Ammon's horn (tissue), 1 donor: Measurements from ENCODE around the gene PRSS36.
"Not testable (repeated sequence)": the region's sequence is repeated elsewhere in the genome, so short reads cannot be mapped to it uniquely, and the experiment has no call there.

Source experiments
- DNase-seq: peaks from one replicate; pipeline ENCODE4 v3.0.0-alpha.2; 2016; ENCODE audit warnings: low spot score

The PRSS36 gene

DNA sequence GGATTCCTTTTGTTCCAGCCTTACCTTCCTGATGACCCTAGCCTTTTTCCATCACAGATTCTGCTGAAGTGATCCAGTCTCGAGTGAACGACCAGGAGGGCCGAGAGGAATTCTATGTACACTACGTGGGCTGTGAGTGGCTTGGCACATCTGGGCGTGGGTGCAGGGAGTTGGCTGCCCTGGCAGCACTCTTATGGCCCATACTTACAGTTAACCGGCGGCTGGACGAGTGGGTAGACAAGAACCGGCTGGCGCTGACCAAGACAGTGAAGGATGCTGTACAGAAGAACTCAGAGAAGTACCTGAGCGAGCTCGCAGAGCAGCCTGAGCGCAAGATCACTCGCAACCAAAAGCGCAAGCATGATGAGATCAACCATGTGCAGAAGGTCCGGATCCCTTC lies 29.7 kb downstream of the PRSS36 start:
- no peak for DNase-seq

- DNase-seq, result no peak
Measured at GRCh38 chr16:31118223-31119155, 31.4 kb downstream of the PRSS36 start.

- DNase-seq, result peak; percentile 99
Measured at GRCh38 chr16:31117384-31118222, 32.3 kb downstream of the PRSS36 start, which contains the start of gene KAT8. KAT8 (plus strand) TSS chr16:31117664; CDS start chr16:31117682, 18 bp downstream.

DNA sequence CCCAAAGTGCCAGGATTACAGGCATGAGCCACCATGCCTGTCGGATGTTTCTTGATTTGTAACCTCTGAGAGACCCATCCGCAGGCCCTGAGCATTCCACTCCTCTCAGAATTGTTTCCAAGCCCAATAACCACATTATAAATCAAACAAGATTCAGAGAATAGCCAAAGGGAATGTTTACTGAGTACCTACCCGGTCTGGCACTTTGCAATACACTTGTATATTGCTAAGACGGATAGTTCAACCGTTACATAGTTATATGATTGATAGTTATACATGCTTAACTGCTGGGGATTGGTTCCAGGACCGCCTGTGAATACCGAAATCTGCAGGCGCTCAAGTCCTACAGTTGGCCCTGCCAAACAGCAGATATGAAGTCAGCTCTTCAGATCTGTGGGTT lies 35.4 kb downstream of the PRSS36 start:
- DNase-seq, result no peak

DNA sequence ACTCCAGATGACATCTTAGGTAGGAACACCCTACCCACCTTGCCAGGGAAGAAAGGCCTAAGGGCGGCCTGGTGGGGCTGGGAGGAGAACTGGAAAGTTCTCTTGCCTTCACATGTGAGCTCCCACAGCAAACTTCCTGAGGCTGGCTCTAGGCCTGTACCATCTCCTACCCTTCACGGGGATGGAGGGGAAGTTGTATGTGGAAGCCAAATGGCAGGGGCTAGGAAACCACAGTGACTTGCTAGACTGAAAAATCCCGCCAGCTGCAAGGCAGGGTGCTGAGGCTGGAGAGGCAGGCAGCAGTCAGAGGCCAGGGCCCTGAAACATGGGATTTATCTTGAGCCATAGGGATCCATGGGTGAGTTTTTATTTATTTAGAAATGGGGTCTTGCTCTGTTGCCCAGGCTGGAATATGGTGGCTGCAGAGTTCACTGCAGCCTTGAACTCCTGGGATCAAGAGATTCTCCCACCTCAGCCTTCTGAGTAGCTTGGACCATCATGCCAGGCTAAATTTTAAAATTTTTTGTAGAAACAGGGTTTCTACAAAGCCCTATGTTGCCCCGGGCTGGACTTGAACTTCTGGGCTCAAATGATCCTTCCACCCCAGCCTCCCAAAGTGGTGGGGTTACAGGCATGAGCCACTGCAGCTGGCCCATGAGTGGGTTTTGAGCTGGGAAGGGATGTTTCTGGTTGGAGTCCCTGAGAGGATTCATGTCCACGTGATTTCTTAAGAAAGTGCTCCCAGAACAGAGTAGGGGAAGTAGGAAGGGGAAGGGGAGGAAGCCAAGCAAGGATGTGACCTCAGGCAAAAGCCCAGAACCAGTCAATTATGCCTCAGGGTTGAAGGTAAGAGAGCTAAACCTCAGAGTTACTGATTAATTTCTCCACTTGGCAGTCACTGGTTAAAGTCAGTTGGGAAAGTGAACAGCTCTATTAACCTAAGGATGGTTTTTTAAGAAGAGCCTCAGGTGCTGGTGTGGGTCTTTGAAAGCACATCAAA lies 36.4 kb downstream of the PRSS36 start:
- DNase-seq, result peak; percentile 55

DNA sequence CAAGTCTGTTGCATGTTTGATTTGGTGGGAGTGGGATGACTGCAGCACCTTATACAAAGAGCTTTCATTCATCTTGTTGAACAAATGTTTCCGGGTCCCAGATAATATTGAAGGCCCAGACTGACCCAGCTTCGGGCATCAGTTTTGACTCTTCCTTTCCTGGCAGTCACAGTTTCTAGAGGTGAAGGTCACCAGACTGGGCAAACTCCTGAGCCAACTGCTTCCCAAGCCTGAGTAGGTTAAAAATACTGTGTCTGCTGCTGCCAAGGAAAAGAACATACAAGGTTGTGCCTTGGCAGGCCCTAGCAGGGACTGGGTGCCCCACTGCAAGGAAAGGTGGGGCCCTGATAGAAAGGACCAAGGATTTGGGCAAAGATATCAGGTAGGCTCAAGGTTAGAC lies 37.2 kb downstream of the PRSS36 start:
- DNase-seq, result no peak

DNA sequence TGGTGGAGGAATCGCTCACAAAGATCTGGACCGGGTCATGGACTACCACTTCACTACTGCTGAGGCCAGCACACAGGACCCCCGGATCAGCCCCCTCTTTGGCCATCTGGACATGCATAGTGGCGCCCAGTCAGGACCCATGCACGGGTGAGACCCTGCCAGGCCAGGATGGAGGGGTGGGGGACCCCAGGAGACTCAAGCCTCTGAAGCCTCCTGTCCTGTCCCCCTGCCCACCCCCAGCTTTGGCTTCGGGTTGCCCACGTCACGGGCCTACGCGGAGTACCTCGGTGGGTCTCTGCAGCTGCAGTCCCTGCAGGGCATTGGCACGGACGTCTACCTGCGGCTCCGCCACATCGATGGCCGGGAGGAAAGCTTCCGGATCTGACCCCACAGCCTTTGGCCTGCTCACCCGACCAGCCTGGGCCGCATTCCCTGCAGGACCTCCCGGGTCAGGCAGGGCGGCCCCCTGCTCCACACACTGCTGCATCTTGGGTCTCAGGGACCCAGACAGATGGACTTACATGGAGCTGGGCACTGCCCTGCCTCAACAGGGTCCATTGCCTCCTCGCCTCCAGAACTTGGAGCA lies 37.9 kb downstream of the PRSS36 start:
- DNase-seq, result no peak

DNA sequence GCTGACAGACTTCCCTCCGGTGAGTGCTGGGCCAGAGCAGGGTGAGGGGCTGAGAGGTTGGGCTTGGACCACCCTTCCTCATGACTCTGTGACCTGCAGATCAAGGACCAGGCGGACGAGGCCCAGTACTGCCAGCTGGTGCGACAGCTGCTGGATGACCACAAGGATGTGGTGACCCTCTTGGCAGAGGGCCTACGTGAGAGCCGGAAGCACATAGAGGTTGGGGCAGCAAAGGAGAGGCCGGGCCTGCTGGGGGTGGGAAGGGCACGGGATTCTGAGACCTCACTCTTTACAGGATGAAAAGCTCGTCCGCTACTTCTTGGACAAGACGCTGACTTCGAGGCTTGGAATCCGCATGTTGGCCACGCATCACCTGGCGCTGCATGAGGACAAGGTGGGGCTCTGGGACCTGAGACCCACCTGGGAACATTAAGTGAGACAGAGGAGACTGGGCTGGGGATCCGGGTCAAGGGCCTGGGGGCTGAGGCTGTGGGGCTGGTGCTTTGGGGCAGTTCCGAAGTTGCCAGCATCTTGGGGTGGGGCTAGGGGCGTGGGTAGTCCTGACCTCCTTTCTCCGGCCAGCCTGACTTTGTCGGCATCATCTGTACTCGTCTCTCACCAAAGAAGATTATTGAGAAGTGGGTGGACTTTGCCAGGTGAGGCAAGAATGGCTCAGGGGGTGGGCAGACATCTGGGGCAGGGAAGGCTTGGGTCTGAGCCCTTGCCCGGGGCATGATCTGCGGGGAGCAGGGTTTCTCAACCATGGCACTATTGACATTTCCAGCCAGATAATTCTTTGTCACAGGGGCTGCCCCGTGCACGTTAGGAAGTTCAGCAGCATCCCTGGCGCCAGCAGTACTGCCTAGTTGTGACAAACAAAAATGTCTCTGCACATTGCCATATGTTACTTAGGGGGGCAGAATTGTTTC lies 39.5 kb downstream of the PRSS36 start:
- DNase-seq, result no peak

GRCh38 chr16:31109622-31110021 lies 40.2 kb downstream of the PRSS36 start:
- no peak for DNase-seq

DNA sequence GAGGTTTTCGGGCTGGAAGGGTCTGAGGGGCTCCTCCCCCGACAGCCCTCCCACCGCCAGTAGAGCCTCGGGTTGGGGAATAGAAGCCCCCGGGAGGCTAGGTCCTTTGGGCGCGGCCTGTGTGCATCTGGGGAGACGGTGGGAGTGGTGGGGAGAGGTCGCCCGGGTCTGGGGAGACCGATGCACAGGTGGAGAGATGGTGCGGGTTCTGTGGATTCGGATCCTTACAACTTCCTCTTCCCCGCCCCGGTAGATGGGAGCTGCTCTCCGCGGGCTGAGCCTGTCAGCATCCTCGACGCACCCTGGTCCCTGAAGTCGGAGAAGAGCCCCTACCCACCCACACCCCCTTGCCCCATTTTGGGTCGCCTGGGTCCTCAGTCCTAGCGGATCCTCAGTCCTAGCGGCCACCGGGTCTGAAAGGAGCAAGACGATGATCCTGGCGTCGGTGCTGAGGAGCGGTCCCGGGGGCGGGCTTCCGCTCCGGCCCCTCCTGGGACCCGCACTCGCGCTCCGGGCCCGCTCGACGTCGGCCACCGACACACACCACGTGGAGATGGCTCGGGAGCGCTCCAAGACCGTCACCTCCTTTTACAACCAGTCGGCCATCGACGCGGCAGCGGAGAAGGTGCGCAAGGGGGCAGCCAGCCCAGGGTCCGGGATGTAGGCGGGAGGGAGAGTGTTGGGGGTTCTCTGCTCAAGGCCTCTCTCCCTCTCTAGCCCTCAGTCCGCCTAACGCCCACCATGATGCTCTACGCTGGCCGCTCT lies 40.9 kb downstream of the PRSS36 start:
- DNase-seq, result no peak

- DNase-seq, result peak; percentile 86
Measured at GRCh38 chr16:31108035-31108793, 41.7 kb downstream of the PRSS36 start, which contains the start of gene BCKDK. BCKDK (plus strand) TSS chr16:31108386; CDS start chr16:31109224, 838 bp downstream.

GRCh38 chr16:31107465-31107867 lies 42.4 kb downstream of the PRSS36 start:
- no peak for DNase-seq

- DNase-seq, result no peak
Measured at GRCh38 chr16:31106509-31107464, 43.1 kb downstream of the PRSS36 start.

- DNase-seq, result peak; percentile 85
Measured at GRCh38 chr16:31105677-31106213, 44.1 kb downstream of the PRSS36 start.

DNA sequence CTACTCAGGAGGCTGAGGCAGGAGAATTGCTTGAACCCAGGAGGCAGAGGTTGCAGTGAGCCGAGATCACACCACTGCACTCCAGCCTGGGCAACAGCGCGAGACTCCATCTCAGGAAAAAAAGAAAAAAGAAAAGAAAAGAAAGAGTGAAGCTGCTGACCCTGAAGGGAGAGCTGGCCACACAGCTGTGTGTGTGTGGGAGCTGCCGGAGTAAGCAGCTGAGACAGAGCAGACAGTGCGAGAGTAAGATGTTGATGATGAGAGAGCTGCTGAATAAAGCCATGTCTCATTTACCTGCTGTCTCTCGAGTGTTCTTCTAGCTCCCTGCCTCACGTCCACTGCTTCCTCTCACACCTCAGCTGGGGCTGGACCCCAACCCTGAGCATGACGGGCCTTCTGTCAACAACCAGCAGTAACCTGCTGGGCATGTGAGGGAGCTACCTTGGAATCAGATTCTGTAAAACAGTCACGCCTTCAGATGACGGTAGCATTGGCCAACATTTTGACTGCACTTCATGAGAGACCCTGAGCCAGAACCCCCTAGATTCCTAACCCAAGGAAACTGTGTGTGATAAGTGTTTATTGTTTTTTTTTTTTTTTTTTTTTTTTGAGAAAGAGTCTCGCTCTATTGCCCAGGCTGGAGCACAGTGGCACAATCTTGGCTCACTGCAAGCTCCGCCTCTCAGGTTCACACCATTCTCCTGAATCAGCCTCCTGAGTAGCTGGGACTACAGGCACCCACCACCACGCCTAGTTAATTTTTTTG lies 48.8 kb downstream of the PRSS36 start:
- DNase-seq, result not testable (repeated sequence)
